ENCODE data around the gene SPRR2B.
"Not testable (repeated sequence)": the region's sequence is repeated elsewhere in the genome, so short reads cannot be mapped to it uniquely, and the experiment has no call there.

The SPRR2B gene

DNA sequence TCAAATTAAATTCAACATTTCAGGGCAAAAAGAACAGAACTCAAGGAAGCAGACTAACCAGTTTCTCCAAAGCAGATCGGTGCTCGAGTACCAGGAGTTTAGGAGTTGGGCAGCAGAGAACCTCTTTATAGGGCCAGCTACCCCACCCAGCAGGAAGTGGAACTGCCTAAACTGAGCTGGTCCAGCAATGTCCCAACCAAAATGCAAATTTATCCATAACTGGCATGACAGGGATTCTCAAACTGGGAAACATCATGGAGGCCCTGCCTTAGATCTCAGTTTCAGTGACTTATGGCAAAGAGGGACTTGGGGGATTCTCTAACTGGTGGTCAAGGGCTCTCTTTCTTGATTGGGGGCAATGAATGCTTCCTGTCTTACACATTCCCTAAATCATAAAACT lies at the start of gene SPRR2B:
SPRR2B (minus strand) TSS at position 101 of the 400 bp plus-strand sequence. CDS start 772 bp downstream, outside the sequence.
- no peak for DNase-seq

DNA sequence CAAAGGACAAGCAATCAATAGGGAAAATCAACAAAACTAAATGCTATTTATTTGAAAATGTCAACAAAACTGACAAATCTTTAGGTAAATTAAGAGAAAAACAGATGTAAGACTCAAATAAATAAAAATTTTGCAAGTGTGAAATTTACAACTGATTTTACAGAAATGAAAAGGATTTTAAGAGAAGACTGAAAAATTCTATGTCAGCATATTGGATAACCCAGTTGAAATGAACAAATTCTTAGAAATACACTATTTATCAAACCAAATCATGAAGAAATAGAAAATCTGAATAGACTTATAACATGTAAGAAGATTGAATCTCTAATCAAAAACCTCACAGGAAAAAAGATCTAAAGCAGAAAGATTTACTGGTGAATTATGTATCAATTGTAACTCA lies 49.5 kb upstream of the SPRR2B start:
- no peak for DNase-seq

DNA sequence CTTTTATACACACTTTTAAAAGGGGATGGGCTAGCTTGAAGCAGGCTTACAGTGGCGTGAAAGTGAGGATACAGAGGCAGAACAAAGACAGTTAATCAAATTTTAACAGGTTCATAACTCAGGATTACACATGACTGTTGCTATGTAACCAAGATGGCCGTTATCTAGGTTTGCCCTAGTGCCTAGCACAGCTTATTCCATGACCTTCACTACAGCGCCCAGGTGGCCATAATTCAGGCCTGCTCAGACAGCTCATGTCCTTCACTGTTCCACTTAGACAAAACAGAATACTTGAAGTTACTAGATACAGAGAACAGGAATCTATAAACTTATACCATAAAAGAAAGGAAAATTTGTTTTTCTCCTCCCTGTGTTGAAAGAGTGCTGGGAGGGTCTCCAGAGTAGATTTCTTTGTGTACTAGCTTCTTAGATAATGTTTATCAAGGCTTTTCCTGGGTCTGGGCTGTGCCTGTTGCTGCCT lies 48.1 kb upstream of the SPRR2B start:
- peak; percentile 42 for DNase-seq

DNA sequence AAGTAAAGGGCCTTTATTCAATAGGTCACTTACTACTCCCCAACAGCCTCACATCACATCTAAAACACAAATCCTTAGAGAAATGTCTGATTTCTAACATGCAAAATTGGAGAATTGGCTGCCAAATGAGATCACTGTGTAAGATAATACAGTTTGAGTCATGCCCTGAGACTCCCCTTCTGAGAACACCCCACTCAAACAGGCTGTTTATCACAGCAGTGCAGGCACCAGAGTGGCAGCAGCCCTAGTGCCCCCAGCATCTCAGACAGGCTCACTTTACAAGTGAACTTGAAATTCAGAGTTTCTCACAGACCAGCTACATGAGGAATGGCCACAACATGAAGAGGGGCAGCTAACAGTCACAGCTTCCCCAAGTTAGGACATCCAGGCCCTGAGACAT lies 43.9 kb upstream of the SPRR2B start:
- DNase-seq = peak; percentile 27

DNA sequence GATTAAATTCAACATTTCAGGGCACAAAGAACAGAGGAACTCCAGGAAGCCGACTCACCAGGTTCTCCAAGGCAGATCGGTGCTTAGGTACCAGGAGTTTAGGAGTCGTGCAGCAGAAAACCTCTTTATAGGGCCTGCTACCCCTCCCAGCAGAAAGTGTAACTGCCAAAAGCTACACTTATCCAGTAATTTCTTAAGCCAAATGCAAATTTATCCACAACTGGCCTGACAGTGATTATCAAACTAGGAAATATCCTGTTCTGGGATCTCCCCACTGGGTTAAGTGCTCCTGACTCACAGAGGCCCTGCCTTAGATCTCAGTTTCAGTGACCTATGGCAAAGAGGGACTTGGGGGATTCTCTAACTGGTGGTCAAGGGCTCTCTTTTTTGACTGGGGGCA lies 42.0 kb upstream of the SPRR2B start, which contains the start of gene SPRR2F:
SPRR2F (minus strand) TSS at position 101 of the 400 bp plus-strand sequence. CDS start 783 bp downstream, outside the sequence.
- DNase-seq = no peak

DNA sequence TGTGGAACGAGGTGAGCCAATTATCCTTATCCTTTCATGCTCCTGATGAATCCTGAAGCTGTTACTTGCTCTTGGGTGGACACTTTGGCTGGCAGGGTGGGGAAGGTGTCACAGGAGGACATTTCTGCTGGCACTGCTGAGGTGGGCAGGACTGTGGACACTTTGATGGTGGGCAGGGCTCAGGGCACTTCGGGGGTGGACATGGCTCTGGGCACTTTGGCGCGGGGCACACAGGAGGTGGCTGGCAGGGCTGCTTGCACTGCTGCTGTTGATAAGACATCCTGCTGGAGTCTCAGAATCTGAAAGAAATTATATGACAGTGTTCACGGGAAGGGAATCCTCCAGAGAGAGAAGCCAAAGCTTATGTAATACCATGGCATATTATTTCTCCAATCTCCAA lies 41.0 kb upstream of the SPRR2B start:
- DNase-seq = not testable (repeated sequence)

DNA sequence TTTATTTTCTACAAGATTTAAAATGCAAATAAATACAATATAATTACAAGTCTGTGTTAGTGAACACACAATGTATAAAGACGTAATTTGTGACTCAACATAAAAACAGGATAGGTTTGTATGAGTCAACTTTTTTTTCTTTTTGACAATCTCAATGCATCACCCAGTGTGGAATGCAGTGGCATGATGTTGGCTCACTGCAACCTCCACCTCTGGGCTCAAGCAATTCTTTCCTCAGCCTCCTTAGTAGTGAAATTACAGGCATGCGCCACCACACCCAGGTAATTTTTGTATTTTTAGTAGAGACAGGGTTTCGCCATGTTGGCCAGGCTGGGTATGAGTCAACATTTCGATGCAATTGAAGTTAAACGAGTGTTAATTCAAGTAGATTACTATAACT lies 28.8 kb upstream of the SPRR2B start:
- DNase-seq = no peak

DNA sequence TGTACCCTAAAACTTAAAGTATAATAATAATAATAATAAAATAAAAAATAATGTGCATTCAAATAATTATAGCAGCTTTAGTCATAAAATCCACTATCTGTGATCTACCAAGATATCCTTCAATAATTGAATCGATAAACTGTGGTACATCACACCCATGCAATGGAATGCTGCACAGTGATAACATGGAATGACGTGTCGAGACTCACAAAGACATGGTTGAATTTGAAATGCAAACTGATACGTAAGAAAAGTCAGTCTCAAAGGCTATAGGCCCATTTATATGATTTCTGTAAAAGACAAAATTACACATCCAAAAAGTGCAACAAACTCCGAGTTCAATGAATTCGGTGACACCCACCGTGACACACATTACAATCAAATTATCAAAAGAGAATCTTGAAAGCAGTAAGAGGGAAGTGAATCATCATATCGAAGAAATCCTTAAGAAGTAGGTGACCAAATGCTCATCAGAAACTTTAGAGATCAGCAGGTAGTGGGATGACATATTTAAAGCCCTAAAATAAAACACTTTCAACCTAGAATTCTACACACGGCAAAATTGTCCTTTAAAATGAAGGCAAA lies 28.1 kb upstream of the SPRR2B start:
- no peak for DNase-seq

DNA sequence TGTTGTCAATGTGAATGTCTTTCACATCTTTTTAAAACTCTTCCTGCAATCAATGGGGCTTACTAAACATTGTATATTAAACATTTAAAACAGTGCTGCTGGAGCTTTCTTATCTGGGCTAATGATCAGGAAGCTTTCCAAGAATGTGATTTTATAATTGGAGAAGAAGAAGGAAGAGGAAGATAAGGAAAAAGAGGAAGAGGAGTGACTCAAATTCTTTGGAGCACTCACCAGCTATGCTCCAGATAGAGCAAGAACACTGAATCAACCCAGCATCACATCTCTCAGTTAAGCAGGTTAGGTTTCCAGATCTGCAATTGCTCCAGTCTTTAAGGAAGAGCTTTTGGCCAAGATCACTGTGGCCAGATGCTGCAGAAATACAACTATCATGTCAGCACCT lies 24.4 kb upstream of the SPRR2B start:
- DNase-seq = no peak

DNA sequence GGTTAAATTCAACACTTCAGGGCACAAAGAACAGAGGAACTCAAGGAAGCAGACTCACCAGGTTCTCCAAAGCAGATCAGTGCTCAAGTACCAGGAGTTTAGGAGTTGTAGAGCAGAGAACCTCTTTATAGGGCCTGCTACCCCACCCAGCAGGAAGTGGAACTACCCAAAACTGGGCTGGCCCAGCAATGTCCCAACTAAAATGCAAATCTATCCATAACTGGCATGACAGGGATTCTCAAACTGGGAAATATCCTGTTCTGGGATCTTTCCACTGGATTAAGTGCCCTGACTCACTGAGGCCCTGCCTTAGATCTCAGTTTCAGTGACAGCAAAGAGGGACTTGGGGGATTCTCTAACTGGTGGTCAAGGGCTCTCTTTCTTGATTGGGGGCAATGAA lies 23.0 kb upstream of the SPRR2B start, which contains the start of gene SPRR2E:
SPRR2E (minus strand) TSS at position 101 of the 400 bp plus-strand sequence. CDS start 775 bp downstream, outside the sequence.
- DNase-seq = no peak

DNA sequence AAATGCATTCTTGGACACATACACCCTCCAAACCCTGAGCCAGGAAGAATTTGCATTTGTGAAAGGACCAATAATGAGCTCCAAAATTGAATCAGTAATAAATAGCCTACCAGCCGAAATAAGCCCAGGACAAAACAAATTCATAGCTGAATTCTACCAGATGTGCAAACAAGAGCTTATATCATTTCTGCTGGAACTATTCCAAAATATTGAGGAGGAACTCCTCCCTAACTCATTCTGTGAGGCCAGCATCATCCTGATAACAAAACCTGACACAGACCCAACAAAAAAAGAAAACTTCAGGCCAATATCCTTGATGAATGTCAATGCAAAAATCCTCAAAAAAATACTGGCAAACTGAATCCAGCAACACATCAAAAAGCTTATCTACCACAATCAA lies 16.2 kb upstream of the SPRR2B start:
- DNase-seq = peak; percentile 56

DNA sequence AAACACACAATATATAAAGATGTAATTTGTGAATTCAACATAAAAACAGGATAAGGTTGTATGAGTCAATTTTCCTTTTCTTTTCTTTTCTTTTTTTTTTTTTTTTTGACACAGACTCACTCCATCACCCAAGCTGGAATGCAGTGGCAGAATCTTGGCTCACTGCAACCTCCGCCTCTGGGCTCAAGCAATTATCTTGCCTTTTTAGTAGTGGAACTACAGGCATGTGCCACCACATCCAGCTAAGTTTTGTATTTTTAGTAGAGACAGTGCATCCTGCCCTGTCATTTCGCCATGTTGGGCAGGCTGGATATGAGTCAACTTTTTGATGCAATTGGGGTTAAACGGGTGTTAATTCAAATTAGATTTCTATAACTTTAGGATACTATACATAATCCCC lies 10.3 kb upstream of the SPRR2B start:
- DNase-seq = no peak

DNA sequence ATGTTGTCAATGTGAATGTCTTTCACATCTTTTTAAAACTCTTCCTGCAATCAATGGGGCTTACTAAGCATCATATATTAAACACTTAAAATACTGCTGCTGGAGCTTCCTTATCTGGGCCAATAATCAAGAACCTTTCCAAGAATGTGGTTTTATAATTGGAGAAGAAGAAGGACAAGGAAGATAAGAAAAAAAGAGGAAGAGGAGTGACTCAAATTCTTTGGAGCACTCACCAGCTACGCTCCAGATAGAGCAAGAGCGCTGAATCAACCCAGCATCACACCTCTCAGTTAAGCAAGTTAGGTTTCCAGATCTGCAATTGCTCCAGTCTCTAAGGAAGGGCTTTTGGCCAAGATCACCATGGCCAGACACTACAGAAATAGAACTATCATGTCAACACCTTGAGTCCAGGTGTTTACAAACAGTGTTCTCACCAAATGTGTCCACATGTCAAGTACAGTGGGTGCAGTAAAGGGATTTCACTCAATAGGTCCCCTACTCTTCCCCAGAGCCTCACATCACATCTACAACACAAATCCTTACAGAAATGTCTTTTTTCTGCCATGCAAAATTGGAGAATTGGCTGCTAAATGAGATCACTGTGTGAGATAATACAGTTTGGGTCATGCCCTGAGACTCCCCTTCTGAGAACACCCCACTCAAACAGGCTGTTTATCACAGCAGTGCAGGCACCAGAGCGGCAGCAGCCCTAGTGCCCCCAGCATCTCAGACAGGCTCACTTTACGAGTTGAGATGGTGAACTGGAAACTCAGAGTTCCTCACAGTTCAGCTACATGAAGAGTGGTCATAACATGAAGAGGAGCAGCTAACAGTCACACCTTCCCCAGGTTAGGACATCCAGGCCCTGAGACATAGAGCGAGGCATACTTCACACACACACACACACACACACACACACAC lies 1.7 kb upstream of the SPRR2B start:
- DNase-seq = peak; percentile 76

DNA sequence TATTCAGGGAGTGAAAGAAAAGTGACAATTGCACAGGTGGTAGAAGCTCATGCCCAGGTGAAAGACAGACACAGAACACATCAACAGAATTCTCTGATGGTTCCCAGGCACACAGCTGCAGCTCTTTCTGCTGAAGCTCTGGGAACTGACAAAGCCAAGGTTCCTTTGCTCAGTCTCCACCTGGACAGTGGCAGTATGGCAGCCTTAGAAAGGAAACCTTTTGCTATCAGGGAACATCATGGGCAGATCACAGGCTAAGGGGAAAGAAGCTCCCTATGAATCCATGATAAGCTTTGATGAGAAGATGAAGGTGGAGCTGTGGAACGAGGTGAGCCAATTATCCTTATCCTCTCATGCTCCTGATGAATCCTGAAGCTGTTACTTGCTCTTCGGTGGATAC lies 1.2 kb downstream of the SPRR2B start:
- DNase-seq = no peak

DNA sequence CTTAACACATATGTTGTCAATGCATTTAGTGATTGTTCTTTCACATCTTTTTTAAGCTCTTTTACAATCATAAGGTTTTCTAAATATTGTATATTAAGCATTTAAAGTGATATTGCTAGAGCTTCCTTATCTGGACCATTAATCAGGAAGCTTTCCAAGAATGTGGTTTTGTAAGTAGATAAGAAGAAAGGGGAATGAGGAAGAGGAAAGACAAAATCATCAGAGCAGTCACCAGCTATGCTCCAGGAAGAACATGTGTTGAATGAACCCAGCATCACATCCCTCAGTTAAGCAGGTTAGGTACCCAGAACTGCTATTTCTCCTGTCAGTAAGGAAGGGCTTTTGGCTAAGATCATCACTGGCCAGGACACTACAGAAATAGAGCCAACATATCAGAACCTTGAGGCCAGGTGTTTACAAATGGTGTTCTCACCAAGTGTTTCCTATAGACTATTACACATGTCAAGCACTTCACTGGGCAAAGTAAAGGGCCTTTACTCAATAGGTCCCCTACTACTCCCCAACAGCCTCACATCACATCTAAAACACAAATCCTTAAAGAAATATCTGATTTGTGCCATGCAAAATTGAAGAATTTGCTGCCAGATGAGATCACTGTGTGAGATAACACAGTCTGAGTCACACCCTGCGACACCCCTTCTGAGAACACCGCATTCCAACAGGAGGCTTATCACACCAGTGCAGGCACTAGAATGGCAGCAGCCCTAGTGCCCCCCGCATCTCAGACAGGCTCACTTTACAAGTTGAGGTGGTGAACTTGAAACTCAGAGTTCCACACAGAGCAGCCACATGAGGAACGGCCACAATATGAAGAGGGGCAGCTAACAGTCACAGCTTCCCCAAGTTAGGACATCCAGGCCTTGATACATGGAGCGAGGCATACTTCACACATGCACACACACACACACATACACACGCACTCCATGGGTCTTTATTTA lies 12.3 kb downstream of the SPRR2B start:
- DNase-seq = peak; percentile 91

DNA sequence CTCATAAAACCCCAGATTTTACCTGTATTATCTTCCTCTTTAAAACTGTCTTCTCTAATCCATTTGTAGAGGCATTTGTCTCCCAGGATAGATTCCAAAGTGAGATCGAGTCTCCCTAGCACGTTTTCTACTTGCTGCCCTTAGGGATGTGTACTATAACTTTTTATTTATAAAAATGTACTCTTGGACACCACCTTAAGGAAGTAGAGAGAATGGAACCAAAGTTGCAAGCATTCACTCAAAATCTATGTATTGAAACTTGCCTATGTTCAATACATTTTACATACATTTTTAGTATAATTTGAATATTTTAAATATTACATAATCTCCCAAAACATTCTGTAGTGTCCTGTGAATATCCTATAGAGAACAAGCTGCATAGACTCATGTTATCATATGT lies 13.3 kb downstream of the SPRR2B start:
- peak; percentile 57 for DNase-seq

DNA sequence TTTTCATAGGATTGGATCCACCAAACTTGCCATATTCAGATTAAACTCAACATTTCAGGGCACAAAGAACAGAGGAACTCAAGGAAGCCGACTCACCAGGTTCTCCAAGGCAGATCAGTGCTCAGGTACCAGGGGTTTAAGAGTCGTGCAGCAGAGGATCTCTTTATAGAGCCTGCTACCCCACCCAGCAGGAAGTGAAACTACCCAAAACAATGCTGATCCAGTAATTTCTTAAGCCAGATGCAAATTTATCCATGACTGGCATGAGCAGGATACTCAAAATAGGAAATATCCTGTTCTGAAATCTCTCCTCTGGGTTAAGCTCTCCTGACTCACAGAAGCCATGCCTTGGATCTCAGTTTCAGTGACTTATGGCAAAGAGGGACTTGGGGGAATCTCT lies 14.0 kb downstream of the SPRR2B start, which contains the start of gene SPRR2A:
SPRR2A (minus strand) TSS at position 138 of the 400 bp plus-strand sequence. CDS start 777 bp downstream, outside the sequence.
- no peak for DNase-seq

DNA sequence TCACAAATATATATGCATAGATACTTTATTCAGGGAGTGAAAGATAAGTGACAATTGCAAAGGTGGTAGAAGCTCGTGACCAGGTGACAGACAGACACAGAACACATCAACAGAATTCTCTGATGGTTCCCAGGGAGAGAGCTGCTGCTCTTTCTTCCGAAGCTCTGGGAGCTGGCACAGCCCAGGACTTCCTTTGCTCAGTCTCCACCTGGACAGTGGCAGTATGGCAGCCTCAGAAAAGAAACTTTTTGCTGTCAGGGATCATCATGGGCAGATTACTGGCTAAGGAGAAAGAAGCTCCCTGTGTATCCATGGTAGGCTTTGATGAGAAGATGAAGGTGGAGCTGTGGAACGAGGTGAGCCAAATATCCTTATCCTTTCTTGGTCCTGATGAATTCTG lies 15.3 kb downstream of the SPRR2B start:
- DNase-seq = not testable (repeated sequence)

DNA sequence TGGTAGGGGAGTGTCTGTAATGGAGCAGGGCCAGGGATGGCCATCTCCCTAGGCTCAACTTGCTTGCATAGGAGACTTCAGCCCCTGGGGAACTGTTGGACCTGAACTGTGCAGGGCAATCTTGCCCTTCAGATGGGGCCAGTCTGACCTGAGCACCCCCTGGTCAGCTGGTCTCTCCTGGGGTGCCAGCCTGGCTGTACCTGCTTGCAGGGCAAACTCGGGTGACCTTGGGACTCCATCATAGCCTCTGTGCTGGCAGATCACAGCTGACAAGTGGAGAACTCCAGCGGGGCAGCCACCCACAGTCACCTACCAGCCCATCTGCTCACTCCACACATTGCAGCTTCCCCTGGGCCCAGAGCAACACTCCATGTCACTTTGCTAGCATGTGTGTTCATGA lies 22.2 kb downstream of the SPRR2B start:
- no peak for DNase-seq

DNA sequence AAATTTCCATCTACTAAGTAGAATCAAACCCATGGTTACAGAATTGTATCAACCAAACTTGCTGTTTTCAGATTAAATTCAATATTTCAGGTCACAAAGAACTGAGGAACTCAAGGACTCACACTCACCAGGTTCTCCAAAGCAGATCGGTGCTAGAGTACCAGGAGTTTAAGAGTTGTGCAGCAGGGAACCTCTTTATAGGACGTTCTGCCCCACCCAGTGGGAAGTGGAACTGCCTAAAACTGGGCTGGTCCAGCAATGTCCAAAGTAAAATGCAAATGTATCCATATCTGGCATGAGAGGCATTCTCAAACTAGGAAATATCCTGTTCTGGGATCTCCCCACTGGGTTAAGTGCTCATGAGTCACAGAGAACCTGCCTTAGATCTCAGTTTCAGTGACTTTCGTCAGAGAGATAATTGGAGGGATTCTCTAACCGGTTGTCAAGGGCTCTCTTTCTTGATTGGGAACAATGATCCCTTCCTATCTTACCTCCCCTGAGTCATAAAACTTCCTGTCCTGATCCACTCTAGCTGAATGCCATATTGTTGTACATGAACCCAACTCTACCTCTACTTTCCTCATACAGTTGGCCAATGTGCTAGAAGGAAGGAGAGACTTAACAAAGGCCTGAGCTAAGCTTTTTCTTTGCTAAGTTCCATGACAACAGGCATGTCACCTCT lies 30.3 kb downstream of the SPRR2B start, which contains the start of gene SPRR2D:
SPRR2D (minus strand) TSS at position 171 of the 682 bp plus-strand sequence. CDS start 774 bp downstream, outside the sequence.
- DNase-seq = peak; percentile 59

DNA sequence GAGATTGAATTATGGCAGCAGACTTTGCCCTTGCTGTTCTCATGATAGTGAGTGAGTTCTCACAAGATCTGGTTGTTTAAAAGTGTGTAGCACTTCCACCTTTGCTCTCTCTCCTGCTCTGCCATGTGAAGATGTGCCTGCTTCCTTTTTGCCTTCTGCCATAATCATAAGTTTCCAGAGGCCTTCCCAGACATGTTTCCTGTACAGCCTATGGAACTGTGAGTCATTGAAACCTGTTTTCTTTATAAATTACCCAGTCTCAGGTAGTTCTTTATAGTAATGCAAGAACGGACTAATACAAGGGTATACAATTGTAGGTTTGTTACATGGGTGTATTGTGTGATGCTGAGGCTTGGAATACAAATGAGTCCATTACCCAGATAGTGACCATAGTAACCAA lies 36.2 kb downstream of the SPRR2B start:
- no peak for DNase-seq
